Osteoblast (primary cell): Measurements from ENCODE around the gene NACAD. TPM values are rescaled to one million over a fixed set of nuclear protein-coding genes. Genes with fewer than 3 reads are reported as not detected.

Experiments used
- DNase-seq: peaks from one replicate; pipeline ENCODE4 v3.0.0; 2011; ENCODE audit warnings: low spot score, mixed read lengths; ENCODE audit not compliant: insufficient read length; ENCODE audit errors: missing footprints
- H2AFZ ChIP-seq: 2 replicates; pipeline ENCODE4 v1.6.0; 2011; ENCODE audit warnings: mild to moderate bottlenecking, low read length
- H3K27ac ChIP-seq: 2 replicates; pipeline ENCODE4 v1.5.1; 2011; ENCODE audit warnings: mild to moderate bottlenecking, low read depth, low read length, moderate library complexity
- H3K27me3 ChIP-seq: 2 replicates; pipeline ENCODE4 v1.6.0; 2012; ENCODE audit warnings: mild to moderate bottlenecking, control low read depth, inconsistent platforms, low read length, moderate library complexity; ENCODE audit not compliant: insufficient read depth
- H3K36me3 ChIP-seq: 2 replicates; pipeline ENCODE4 v1.5.1; 2011; ENCODE audit warnings: mild to moderate bottlenecking, low read length, control low read depth, moderate library complexity; ENCODE audit not compliant: insufficient read depth
- H3K4me1 ChIP-seq: 2 replicates; pipeline ENCODE4 v1.5.1; 2011; ENCODE audit warnings: mild to moderate bottlenecking, low read length, control low read depth, moderate library complexity; ENCODE audit not compliant: insufficient read depth
- H3K4me2 ChIP-seq: 2 replicates; pipeline ENCODE4 v1.6.0; 2011; ENCODE audit warnings: mild to moderate bottlenecking, low read length; ENCODE audit not compliant: insufficient read depth
- H3K4me3 ChIP-seq: fragments of 200-600 bp; sonication (generic); 3 replicates; pipeline ENCODE4 v1.5.1; 2012; ENCODE audit warnings: mild to moderate bottlenecking, low read length, inconsistent platforms; ENCODE audit not compliant: insufficient read depth
- H3K79me2 ChIP-seq: 2 replicates; pipeline ENCODE4 v1.6.0; 2012; ENCODE audit warnings: mild to moderate bottlenecking, low read length, control low read depth, inconsistent platforms; ENCODE audit not compliant: insufficient read depth
- H3K9me3 ChIP-seq: 2 replicates; pipeline ENCODE4 v1.5.1; 2011; ENCODE audit warnings: low read depth, low read length, control low read depth
- H4K20me1 ChIP-seq: 2 replicates; pipeline ENCODE4 v1.6.0; 2012; ENCODE audit warnings: mild to moderate bottlenecking, low read length, control low read depth; ENCODE audit not compliant: insufficient read depth
- CTCF ChIP-seq: IDR thresholded peaks from 2 replicates; pipeline ENCODE4 v1.5.1; 2011; ENCODE audit warnings: mild to moderate bottlenecking, low read depth, low read length, moderate library complexity; ENCODE audit errors: extremely low read depth
- total RNA-seq: library from RNA; depleted of rRNA; stranded (reverse); fragments of >200 nt; gene quantifications from 2 replicates; pipeline ENCODE4 v1.2.3, GENCODE V29; 2012

The NACAD gene
- total RNA-seq, 1 donor = 0.72 TPM

- no peaks in the 10 kb centered on the region for H3K36me3 ChIP-seq
- no peaks in the 10 kb centered on the region for H3K4me1 ChIP-seq
- no peak overlapping the region for H3K4me2 ChIP-seq
- TF ChIP-seq CTCF = no peak
- no peaks in the 10 kb centered on the region for H4K20me1 ChIP-seq
- H3K79me2 ChIP-seq = no peaks in the 10 kb centered on the region
- no peaks in the 10 kb centered on the region for H3K9me3 ChIP-seq
- H3K27ac ChIP-seq = no peak overlapping the region
- DNase-seq = no peak
- no peak overlapping the region for H2AFZ ChIP-seq
- peaks cover 4% of the 10 kb centered on the region for H3K27me3 ChIP-seq
- H3K4me3 ChIP-seq = no peak overlapping the region
Measured at GRCh38 chr7:45133352-45133751, 44.6 kb upstream of the NACAD start.

- H3K79me2 ChIP-seq = no peaks in the 10 kb centered on the region
- H3K27ac ChIP-seq = no peak overlapping the region
- H3K9me3 ChIP-seq = no peaks in the 10 kb centered on the region
- no peaks in the 10 kb centered on the region for H4K20me1 ChIP-seq
- no peaks in the 10 kb centered on the region for H3K4me1 ChIP-seq
- peaks cover 4% of the 10 kb centered on the region for H3K27me3 ChIP-seq
- H3K4me3 ChIP-seq = no peak overlapping the region
- DNase-seq = no peak
- no peak overlapping the region for H2AFZ ChIP-seq
- no peaks in the 10 kb centered on the region for H3K36me3 ChIP-seq
- no peak for TF ChIP-seq CTCF
- no peak overlapping the region for H3K4me2 ChIP-seq
Measured at GRCh38 chr7:45132708-45133320, 44.0 kb upstream of the NACAD start.

GRCh38 chr7:45131891-45132290 is 43.1 kb upstream of the NACAD start:
- no peaks in the 10 kb centered on the region for H3K79me2 ChIP-seq
- H2AFZ ChIP-seq = no peak overlapping the region
- H3K4me1 ChIP-seq = no peaks in the 10 kb centered on the region
- peaks cover 2% of the 10 kb centered on the region for H3K27me3 ChIP-seq
- no peak overlapping the region for H3K4me2 ChIP-seq
- no peaks in the 10 kb centered on the region for H4K20me1 ChIP-seq
- no peak overlapping the region for H3K27ac ChIP-seq
- no peaks in the 10 kb centered on the region for H3K9me3 ChIP-seq
- TF ChIP-seq CTCF = no peak
- no peaks in the 10 kb centered on the region for H3K36me3 ChIP-seq
- no peak for DNase-seq
- no peak overlapping the region for H3K4me3 ChIP-seq

GRCh38 chr7:45130910-45131309 is 42.1 kb upstream of the NACAD start:
- Histone ChIP-seq H3K4me2 (no peak overlapping the region), H4K20me1 (no peaks in the 10 kb centered on the region), H2AFZ (no peak overlapping the region), H3K4me3 (no peak overlapping the region), H3K36me3 (no peaks in the 10 kb centered on the region), H3K4me1 (no peaks in the 10 kb centered on the region), H3K79me2 (no peaks in the 10 kb centered on the region), H3K27me3 (no peaks in the 10 kb centered on the region), H3K9me3 (no peaks in the 10 kb centered on the region), H3K27ac (no peak overlapping the region)
- no peak for DNase-seq
- TF ChIP-seq CTCF = no peak
